ENCODE data around the gene RPL12.

Gene RPL12

DNA sequence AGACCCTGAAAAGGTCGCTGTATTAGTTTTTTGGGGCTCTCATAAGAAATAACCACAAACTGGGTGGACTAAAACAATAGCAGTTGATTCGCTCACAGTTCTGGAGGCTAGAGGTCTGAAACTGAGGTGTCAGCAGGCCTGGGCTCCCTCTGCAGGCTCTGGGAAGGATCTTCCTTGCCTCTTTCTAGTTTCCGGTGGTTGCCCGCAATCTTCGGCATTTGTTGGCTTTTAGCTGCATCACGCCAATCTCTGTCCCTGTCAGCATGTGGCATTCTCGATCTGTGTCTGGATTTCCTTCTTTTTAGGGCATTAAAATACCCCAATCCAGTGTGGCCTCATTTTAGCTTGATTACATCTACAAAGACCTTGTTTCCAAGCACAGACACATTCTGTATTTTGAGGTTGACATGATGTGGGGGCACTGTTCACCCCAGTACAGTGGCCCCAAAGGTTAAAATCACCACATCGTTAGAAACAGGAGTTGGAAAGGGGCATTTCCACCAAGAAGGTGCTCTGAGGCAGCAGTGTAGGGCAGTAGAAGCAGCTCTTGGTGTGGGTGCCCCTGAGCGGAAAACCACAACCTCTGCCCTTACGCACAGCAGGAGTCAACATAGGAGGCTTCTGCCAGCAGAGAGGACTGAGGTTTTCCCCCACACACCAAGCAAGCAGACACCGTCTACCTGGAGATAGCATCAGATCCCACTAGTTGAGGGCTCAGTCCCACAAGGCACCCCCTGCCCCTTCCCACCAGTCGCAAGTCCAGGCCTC lies 13.5 kb downstream of the RPL12 start:
- DNase-seq, result no peak

DNA sequence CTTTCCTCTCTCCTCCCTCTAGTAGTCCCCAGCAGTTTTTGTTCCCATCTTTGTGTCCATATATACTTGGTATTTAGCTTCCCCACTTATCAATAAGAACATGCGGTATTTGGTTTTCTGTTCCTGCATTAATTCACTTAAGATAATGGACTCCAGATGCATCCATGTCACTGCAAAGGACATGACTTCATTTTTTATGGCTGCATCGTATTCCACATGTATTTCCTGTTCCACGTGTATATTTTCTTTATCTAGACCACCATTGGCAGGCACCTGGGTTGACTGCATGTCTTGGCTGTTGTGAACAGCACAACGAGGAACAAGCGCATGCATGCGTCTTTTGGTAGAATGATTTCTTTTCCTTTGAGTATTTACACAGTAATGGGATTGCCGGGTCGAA lies 20.8 kb downstream of the RPL12 start:
- DNase-seq, result no peak

DNA sequence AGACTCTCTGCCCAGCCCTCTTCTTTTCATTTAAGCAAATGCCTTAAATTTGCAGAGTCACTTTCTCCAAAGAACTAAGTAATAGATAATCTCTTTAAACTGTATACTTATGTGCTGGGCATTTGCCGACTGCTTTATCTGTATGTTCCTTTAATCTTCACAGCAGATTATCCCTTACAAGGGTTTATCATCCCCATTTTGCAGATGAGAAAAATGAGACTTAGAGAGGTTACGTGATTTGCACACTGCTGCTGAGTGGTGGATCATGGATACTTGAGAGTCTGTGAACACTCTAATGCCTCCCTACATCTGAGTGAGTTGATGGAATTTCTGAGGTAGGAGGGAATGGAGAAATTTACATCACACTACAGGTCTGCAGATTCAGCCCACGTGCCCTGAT lies 22.9 kb downstream of the RPL12 start:
- no peak for DNase-seq

DNA sequence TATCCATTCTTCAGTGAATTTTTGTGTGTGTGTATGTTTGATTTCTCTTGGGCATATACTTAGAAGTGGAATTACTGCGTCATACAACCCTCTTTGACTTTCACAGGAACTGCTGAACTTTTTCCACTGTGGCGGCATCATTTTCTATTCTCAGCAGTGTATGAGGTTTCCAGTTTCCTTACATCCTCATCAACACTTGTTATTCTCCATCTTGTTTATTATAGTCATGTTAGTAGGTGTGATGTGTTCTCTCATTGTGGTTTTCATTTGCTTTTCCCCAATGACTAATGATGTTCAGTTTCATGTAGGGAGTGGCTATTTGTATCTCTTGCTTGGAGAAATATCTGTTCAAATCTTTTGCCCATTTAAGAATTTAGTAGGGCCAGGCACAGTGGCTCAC lies 24.4 kb downstream of the RPL12 start:
- no peak for DNase-seq

DNA sequence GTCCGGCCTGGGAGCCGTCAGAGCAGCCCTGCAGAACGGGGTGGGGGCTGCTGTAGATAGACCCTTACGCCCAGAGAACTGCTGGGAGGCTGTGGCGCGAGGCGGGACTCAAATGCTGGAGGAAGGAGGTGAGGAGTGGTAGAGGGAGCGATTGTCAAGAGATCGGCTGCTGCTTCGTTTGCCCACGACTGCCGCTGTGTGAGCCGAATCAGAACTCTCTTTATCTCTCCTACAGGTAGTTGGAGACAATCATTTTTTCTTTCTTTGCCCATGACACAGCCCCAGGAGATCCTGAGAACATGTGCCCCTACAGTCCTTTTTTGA lies 26.6 kb downstream of the RPL12 start:
- peak in 1 of 6 experiments; percentile 65 for DNase-seq

DNA sequence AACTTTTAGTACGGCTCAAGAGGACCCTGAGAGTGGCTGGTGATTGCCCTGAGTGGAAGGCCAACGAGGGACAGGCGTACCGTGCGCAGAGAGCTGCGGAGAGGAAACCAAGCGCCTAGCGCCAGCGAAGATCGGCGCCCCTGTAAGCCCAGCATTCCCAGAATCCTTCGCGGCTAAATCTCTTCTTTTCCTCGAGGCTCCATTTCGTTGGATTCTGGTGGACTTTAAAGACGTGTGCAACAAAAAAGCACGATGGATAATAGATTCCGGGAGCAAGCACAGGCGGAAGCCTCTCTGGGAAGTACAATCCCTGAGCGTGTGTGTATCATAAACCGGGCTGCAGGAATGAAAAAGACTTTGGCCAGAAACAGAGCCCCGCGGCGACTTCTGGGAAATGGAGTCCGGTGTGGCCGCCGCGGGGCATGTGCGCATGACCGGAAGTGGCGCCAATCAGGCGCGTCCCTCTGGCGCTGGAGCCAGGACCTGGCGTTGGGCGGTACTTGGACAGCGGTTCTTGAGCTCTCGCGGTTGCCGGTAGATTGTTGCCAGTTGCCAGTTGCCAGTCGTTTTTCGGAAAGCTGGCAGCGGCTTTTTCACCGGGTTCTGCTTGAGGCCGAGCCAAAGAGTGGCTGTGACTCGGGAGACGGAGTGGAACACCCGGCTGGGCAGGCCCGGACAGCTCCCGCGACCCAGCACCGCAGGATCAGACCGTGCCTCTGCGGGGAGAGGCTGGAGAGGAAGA lies 27.1 kb downstream of the RPL12 start, which contains the start of gene ZNF79:
TSS of gene ZNF79 (plus strand) at position 449 of the 742 bp plus-strand sequence. CDS start 406 bp downstream, outside the sequence.
- DNase-seq, result peak; percentile 70 to 88 (median 84)

DNA sequence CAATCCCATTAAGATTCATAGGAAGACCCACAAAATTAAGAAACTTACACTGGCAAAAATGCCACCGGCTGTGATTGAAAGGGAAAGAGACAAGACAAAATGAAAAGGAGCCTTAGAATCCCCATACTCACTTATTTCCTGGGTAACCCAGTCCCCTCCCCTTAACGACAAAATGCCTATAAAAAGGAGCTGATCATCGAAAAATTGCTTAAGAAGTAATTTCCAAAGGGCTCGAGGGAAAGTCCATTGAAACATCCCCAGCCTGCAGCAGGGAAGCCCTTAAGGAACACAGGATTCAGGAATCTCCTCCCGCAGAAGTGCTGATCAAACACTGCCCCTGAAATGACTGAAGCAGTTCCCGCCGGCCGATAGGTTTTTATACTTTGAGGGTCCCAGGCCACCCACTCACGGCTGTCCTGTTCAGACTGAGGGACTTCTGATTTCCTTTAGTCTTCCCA lies 27.7 kb downstream of the RPL12 start:
- DNase-seq, result no peak

DNA sequence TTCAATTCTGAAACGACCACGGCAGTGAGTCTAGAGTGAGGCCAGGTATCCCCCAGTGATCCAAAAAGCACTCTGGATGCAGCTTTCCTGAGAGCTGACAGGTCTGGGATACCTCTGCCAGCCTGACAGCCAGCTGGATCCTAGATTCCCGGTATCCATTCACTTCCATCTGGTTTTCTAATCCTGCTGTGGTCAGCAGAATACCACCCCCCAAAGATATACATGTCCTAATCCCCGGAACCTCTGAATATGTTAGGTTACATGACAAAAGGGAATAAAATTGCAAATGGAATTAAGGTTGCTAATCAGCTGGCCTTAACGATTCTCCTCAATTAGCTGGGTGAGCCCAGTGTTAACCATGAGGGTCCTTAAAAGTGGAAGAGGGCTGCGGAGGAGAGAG lies 28.4 kb downstream of the RPL12 start:
- DNase-seq, result no peak

DNA sequence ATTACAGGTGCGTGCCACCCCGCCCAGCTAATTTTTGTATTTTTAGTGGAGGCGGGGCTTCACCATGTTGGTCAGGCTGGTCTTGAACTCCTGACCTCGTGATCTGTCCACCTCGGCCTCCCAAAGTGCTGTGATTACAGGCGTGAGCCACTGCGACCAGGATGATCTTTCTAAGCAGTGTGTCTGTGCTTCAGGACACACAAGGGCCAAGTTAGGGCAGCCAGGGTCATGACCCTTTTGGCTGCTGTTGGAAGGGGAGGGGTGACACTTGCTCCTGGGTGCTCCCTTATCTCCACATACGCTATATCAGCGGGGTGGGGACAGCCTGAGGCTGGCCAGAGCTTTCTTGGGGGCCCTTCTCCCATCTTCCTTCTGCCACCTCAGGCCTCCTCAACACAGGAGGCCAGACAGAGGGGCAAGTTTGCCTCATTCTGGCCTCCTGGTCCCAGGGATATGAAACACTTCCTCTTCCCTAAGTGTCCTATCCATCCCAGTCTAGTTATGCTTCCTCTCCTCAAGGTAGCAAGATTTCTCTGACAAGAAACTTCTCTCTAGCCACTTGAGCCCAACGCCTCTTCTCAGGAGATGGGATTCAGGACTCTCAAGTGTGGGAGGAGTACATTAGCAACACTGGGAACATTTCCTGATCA lies 28.9 kb downstream of the RPL12 start:
- DNase-seq, result no peak

DNA sequence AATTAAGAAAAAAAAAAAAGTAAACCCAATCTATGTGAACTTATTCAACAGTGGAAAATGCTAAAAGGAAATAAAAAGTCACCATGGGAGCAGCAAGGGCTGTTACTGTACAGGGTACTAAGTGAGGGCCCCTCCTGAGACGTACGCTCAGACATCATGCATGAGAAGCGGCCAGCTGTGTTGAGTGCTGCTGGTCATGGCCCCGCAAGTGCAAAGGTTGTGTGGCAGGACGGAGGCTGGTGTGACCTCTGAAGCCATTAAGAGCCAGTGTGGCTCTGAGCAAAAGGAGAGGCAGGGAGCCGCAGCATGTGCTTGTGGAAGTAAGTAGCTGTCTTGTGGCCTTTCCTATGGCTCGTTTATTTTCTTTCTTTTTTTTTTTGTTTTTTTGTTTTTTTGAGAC lies 30.1 kb downstream of the RPL12 start:
- no peak for DNase-seq

DNA sequence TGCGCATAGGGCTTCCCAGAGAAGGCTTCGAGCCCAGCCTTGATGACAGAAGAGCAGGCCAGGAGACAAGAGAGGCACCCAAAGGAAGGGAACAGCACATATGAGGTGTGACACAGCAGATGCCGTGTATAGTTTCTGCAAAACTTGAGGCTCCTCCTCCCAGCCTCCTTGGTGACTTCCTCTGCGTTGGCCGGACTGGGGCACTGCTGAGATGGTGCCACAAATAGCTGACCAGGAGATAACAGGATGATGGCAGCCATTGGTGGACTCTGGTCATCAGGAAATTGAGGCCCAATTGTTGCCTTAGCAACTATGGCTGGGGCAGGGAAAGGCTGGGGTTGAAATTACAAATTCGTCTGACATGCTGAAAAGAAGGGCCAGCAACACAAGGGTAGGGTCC lies 31.9 kb downstream of the RPL12 start:
- DNase-seq, result no peak

DNA sequence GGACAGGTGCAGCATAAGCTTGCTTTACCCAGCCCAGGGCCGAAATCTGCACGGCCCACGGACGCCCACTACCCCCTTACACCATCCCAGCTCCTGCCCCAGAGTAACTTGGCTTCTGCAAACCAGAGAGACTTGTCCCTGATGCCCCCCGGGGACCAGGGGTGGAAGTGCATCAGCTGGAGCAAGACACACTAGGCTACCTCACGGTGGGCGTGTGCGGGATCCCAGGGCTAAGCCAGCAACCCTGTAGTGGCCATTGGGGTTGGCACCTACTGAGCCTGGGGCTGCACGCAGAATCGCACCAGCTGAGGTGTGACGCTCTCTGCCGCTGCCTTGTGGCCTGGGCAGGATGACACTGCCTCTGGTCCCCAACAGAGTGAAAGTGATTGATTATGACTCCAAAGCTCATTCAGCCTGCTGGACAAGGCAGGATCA lies 33.2 kb downstream of the RPL12 start:
- peak; percentile 7 to 47 (median 17) for DNase-seq

DNA sequence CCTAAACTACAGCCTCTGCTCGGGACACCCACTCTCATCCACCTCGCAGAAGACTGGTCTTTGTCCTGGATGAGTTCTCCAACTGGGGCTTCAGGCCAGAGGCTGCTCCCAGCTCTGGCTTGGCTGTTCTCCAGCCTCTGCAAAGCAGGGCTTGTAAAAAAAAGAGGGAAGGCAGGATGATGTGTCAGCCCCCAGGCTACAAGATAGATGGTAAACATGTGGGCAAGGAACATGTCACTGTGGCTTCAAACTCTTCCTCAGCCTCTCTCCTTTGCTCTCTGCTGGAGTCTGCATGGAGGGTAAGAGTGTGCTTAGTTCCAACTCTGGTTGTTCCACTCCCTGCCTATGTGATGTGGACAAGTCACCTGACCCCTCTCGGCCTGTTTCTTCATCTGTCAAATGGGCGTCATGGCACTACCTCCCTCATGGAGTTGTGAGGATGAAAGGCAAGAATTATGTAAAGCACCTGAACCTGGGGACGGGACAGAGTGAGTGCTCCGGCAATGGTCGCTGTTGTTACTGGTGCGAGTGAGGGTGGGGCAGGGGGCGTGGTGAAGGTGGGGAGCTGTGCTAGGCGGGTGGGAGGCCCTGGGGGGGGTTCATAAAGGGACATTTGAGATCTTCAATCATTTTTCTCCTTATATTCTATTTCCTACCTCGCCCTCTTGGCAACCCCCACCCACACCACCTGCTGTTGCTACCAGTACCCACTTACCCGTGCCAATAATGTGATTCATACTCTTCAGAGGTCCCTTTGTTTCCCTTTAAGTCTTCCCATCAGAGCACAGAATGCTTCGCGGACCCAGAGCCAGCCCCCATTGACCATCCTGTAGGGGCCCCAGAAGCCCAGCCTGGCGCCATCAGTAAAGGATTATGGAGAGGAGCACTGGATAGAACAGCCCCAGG lies 33.8 kb downstream of the RPL12 start:
- DNase-seq, result no peak

DNA sequence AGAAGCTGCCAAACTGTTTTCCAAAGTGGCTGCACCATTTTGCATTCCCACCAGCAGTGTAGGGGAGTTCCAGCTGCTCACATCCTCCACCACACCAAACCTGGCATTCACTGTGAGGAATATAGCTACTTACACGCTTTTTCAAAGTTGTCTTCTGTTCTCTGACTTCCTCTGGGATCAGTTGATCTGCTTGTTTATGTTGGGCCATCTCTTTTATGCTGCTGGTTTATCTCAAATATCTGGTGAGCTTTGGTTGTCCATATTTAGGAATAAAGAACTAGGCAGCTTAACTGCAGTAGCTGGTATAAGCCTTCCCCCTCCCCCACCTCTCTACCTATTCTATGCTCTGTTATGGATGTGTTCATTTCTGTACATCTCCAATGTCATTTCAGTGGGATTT lies 35.5 kb downstream of the RPL12 start:
- no peak for DNase-seq

DNA sequence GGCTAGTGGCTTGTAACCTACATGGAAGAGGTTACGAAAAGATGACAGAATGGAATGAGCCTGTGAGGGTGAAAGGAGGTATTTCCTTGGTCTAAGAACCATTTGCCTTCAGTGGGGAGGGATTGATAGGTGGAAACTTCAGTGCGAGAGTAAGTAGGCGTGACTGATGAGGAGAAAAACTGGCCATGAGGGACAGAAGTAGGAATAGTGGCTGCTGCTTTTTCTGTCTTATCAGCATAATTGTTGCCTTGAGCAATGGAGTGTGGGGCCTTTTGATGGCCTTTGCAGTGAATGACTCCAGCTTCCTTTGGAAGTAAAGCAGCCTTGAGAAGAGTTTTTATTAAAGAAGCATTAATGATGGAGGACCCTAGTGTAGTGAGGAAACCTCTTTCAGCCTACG lies 36.1 kb downstream of the RPL12 start:
- DNase-seq, result no peak

DNA sequence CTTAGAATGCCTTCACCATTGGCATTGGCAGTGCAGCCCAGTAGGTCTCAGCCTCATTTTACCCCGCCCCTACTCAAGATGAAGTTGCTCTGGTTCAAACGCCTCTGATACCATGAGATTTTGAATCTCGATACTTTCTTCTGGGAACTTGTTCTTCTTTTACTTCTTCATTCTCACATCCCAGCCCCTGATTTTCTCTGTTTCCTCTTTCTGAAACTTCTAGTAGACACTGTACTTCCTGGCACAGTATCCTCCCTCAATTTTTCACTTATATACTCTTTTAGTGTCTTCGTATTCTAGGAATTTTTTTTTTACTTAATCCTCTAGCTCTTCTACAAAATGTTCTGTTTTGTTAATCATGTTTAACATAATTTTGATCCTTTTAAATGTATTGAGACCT lies 40.1 kb downstream of the RPL12 start:
- no peak for DNase-seq

DNA sequence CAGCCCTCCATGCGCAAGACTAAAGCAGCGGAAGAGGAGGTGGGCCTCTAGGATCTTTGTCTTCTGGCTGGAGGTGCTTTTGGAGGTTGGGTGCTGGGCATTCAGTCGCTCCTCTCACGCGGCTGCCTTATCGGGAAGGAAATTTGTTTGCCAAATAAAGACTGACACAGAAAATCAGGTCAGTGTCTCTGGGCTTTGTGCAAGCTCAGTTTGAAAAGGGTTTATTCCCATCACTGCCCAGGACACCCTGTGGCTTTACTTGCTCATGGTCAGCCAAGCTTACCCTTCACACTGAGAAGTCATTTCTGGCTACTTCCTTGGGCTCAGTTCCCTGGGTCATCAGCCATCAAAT lies 43.7 kb downstream of the RPL12 start:
- DNase-seq, result no peak

DNA sequence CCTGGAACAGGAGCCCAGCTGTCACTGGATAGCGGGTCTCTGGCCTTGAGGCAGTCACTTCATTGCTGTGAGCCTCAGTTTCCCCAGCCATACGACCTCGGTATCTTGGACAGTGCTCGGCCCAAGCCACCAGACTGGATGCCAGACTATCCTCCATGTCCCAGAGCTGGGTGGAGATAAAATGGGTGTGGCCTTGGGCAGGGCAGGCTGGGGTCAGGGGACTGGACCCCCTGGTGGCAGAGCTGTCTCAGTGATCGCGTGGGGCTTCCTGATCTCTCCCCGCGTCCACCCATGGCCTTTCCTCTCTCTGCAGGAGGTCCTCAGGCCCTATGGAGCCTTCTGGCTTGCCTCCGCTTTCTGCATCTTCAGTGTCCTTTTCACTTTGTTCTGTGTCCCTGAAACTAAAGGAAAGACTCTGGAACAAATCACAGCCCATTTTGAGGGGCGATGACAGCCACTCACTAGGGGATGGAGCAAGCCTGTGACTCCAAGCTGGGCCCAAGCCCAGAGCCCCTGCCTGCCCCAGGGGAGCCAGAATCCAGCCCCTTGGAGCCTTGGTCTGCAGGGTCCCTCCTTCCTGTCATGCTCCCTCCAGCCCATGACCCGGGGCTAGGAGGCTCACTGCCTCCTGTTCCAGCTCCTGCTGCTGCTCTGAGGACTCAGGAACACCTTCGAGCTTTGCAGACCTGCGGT lies 44.3 kb downstream of the RPL12 start:
- DNase-seq, result no peak

DNA sequence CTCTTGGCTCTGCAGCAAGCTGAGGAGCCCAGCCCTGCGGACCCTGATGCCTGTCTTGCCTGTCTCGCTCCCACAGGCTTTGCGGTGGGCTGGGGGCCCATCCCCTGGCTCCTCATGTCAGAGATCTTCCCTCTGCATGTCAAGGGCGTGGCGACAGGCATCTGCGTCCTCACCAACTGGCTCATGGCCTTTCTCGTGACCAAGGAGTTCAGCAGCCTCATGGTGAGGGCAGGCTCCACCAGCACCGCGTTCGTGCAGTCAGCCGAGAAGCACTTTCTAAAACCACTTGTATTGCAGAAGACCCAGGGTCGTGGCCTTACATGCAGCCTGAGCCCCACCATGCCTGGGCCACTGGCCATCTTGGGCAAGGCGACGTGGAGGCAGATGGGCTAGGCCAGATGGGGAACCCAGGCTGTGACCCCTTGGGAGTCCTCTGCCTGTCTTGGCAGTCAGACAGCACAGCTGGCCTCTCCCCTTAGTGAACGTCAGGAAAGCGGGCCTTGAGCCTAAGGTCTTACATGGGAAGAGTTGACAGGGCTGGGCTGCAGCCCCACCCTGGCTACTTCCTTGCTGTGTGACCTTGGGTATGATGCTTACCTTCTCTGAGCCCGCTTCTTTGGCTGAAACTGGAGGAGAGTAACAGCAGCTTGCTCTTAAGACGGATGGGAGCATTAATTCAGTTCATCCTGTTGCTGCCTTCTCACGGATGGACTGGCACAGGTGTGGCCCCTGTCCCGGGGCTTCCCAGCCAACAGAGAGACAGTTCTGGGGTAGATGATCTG lies 45.7 kb downstream of the RPL12 start:
- no peak for DNase-seq

DNA sequence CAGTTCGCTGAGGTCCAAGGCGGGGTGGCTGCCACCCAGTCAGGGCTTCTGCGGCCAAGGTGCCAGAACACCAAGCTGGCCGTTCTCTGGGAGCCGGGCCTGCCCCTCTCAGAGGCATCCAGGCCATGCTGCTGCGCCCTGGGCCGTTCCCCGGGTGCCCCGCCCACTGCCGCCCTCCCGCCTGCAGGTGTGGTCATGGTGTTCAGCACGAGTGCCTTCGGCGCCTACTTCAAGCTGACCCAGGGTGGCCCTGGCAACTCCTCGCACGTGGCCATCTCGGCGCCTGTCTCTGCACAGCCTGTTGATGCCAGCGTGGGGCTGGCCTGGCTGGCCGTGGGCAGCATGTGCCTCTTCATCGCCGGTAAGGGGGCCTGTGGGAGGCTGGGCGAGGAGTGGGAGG lies 46.6 kb downstream of the RPL12 start:
- no peak for DNase-seq

DNA sequence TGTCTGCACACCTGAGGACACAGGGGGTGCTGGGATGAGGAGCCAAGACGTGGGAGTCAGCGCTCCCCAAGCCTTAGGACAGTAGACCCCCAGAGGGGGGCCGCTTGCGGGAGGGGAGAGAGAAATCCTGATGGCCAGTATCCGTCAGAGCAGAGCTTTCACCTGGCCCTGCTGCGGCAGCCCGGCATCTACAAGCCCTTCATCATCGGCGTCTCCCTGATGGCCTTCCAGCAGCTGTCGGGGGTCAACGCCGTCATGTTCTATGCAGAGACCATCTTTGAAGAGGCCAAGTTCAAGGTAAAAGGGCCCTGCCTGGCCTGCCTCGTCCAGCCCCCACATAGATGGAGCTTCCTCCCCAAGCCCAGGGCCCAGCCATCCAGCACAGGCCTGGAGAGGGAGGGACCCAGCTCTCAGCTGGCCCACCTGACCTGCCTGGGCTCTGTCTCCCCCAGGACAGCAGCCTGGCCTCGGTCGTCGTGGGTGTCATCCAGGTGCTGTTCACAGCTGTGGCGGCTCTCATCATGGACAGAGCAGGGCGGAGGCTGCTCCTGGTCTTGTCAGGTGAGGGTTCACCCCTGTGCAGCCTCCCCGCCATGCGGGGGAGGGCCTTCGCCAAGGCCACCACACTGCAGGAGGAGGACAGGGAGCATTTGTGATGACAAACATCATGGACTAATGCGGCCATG lies 47.6 kb downstream of the RPL12 start:
- DNase-seq, result no peak
